NCI-H524 treated with DMSO at 0.1 percent for 48 hours (cell line): Measurements from ENCODE around the gene CCDC57.
A peak's percentile ranks its signal among the peaks of the same experiment; 100 is the strongest.

Source experiments
- DNase-seq: peaks from one replicate; lab custom pipeline; 2025; lab: John Stamatoyannopoulos, UW

The CCDC57 gene

GRCh38 chr17:82121660-82122629 lies 90.7 kb downstream of the CCDC57 start:
- DNase-seq: no peak

GRCh38 chr17:82121246-82121645 lies 91.4 kb downstream of the CCDC57 start:
- no peak for DNase-seq

GRCh38 chr17:82120148-82120547 lies 92.5 kb downstream of the CCDC57 start:
- DNase-seq: no peak

GRCh38 chr17:82118815-82119380 lies 93.7 kb downstream of the CCDC57 start:
- no peak for DNase-seq

GRCh38 chr17:82118168-82118814 lies 94.4 kb downstream of the CCDC57 start:
- no peak for DNase-seq

- no peak for DNase-seq
Measured at GRCh38 chr17:82117139-82118090, 95.2 kb downstream of the CCDC57 start.

- DNase-seq: no peak
Measured at GRCh38 chr17:82116246-82116645, 96.4 kb downstream of the CCDC57 start.

GRCh38 chr17:82114872-82115271 lies 97.8 kb downstream of the CCDC57 start:
- no peak for DNase-seq

GRCh38 chr17:82114447-82114846 lies 98.2 kb downstream of the CCDC57 start:
- DNase-seq: no peak

GRCh38 chr17:82113941-82114340 lies 98.7 kb downstream of the CCDC57 start:
- DNase-seq: no peak

GRCh38 chr17:82113422-82113821 lies 99.2 kb downstream of the CCDC57 start:
- no peak for DNase-seq

- no peak for DNase-seq
Measured at GRCh38 chr17:82112914-82113311, 99.7 kb downstream of the CCDC57 start.

- DNase-seq: no peak
Measured at GRCh38 chr17:82112181-82112913, 100.3 kb downstream of the CCDC57 start.

- no peak for DNase-seq
Measured at GRCh38 chr17:82110298-82110697, 102.3 kb downstream of the CCDC57 start.

- DNase-seq: no peak
Measured at GRCh38 chr17:82108961-82109475, 103.6 kb downstream of the CCDC57 start.

- no peak for DNase-seq
Measured at GRCh38 chr17:82108496-82108945, 104.1 kb downstream of the CCDC57 start.

GRCh38 chr17:82108038-82108437 lies 104.6 kb downstream of the CCDC57 start:
- DNase-seq: no peak

- peak; percentile 16 for DNase-seq
Measured at GRCh38 chr17:82107341-82107860, 105.2 kb downstream of the CCDC57 start.

GRCh38 chr17:82106688-82107305 lies 105.8 kb downstream of the CCDC57 start:
- DNase-seq: no peak
